Calu3 (cell line): ENCODE data around the gene ZNF532. TPM values are rescaled to one million over a fixed set of nuclear protein-coding genes. Genes with fewer than 3 reads are reported as not detected.
"Not testable (repeated sequence)": the region's sequence is repeated elsewhere in the genome, so short reads cannot be mapped to it uniquely, and the experiment has no call there.

Experiments
- BruUV-seq: library from RNA; stranded (reverse); fragments of 400-500 nt; replicated peaks from 2 replicates; lab custom pipeline; 2021; lab: Mats Ljungman, UMichigan
- CTCF ChIA-PET: fragments of 300-600 bp; sonication (Branson Sonifier 250); formaldehyde crosslinking; loops from one replicate; lab custom pipeline; 2022; ENCODE audit warnings: antibody characterized with exemption; lab: Charles Lee
- DNase-seq: peaks from one replicate; pipeline ENCODE4 v3.0.0; 2022
- H3K27ac Mint-ChIP-seq: one replicate; pipeline ENCODE4 v1.8.0; 2022; ENCODE audit warnings: mixed read lengths; ENCODE audit not compliant: unreplicated experiment
- H3K27me3 Mint-ChIP-seq: one replicate; pipeline ENCODE4 v1.8.0; 2022; ENCODE audit warnings: mixed read lengths; ENCODE audit not compliant: unreplicated experiment
- H3K36me3 Mint-ChIP-seq: one replicate; pipeline ENCODE4 v1.8.0; 2022; ENCODE audit warnings: mild to moderate bottlenecking, moderate library complexity, mixed read lengths; ENCODE audit not compliant: insufficient read depth, unreplicated experiment
- H3K4me1 Mint-ChIP-seq: one replicate; pipeline ENCODE4 v1.8.0; 2022; ENCODE audit warnings: mild to moderate bottlenecking, low read depth, mixed read lengths; ENCODE audit not compliant: unreplicated experiment
- H3K4me3 Mint-ChIP-seq: one replicate; pipeline ENCODE4 v1.8.0; 2022; ENCODE audit warnings: mild to moderate bottlenecking, low read depth, moderate library complexity, mixed read lengths; ENCODE audit not compliant: unreplicated experiment
- H3K9me3 Mint-ChIP-seq: one replicate; pipeline ENCODE4 v1.8.0; 2022; ENCODE audit warnings: low read depth, mixed read lengths; ENCODE audit not compliant: unreplicated experiment
- intact Hi-C: fragments of 100-400 bp; cut with micrococcal nuclease; formaldehyde crosslinking; loops from one replicate; pipeline ENCODE4 v1.10.0; 2022; ENCODE audit not compliant: unreplicated experiment
- total RNA-seq: library from RNA; stranded (reverse); gene quantifications from 2 replicates; pipeline ENCODE4 v1.2.3, GENCODE V29; 2022
- TF ChIP-seq, protein P1 (sequence below): fragments of 200-600 bp; IDR thresholded peaks from one replicate; pipeline ENCODE4 v1.8.0; 2022; ENCODE audit warnings: antibody characterized with exemption; ENCODE audit not compliant: unreplicated experiment

ZNF532 gene
- total RNA-seq, 1 experiment from 2014 or later, result 150 TPM

DNA sequence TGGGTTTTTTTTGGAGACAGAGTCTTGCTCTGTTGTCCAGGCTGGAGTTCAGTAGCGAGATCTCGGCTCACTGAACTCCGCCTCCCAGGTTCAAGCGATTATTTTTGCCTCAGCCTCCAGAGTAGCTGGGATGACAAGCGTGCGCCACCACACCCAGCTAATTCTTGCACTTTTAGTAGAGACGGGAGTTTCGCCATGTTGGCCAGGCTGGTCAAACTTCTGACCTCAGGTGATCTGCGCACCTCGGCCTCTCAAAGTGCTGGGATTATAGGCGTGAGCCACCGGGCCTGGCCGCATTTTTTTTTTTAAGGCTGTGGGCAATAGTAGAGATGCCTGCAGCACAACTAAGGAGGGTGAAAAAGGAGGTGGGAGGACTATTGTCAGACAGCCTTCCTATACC is 41.7 kb upstream of the ZNF532 start:
- Mint-ChIP-seq H3K4me1 (peaks cover 8% of the 10 kb centered on the region), H3K27ac (no peak overlapping the region), H3K27me3 (no peaks in the 10 kb centered on the region), H3K9me3 (no peaks in the 10 kb centered on the region), H3K4me3 (no peak overlapping the region), H3K36me3 (no peaks in the 10 kb centered on the region)
- DNase-seq, result no peak
- TF ChIP-seq, protein P1, sequence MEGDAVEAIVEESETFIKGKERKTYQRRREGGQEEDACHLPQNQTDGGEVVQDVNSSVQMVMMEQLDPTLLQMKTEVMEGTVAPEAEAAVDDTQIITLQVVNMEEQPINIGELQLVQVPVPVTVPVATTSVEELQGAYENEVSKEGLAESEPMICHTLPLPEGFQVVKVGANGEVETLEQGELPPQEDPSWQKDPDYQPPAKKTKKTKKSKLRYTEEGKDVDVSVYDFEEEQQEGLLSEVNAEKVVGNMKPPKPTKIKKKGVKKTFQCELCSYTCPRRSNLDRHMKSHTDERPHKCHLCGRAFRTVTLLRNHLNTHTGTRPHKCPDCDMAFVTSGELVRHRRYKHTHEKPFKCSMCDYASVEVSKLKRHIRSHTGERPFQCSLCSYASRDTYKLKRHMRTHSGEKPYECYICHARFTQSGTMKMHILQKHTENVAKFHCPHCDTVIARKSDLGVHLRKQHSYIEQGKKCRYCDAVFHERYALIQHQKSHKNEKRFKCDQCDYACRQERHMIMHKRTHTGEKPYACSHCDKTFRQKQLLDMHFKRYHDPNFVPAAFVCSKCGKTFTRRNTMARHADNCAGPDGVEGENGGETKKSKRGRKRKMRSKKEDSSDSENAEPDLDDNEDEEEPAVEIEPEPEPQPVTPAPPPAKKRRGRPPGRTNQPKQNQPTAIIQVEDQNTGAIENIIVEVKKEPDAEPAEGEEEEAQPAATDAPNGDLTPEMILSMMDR, result no peak
- intact Hi-C loops, result no loop called here
- no TSS peak for BruUV-seq
- CTCF ChIA-PET, result no interaction called here

DNA sequence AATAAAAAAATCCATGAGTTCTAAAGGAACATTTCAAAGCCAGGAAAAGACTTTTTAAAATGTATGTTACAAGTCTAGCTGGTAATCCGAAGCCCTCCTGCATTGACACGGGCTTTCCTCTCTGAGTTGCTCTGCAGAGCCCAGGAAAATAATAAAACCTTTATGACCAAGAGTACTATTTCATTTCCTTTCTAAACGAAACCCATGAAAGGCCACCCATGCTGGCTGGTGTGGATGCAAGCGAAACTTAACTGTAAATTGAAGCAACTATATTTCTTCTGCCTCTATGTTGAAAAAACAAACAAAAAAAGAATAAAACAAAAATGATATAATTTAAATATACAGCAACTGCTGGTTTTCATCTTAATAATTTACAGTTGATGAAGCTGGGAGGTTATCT is 41.3 kb upstream of the ZNF532 start:
- no peaks in the 10 kb centered on the region for H3K27me3 Mint-ChIP-seq
- H3K36me3 Mint-ChIP-seq, result no peaks in the 10 kb centered on the region
- peaks cover 8% of the 10 kb centered on the region for H3K4me1 Mint-ChIP-seq
- peaks cover 3% of the 10 kb centered on the region for H3K9me3 Mint-ChIP-seq
- TF ChIP-seq, protein P1, result no peak
- no peak for DNase-seq
- CTCF ChIA-PET, result no interaction called here
- intact Hi-C loops, result no loop called here
- no TSS peak for BruUV-seq
- no peak overlapping the region for H3K27ac Mint-ChIP-seq
- no peak overlapping the region for H3K4me3 Mint-ChIP-seq

DNA sequence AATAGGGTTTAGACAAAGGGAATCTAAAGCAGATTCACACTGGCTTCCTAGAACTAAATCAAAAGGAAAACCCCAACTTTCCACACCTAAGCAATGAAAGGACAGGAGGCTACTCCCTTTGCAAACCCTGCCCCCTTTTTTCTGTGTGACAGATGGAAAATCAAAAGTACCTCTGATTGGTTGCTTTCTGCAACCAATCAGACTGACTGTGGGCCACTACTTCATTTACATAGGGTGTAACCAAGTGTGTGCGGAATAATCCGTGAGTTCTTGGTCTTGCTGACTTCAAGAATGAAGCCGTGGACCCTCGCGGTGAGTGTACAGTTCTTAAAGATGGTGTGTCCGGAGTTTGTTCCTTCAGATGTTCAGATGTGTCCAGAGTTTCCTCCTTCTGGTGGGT is 37.8 kb upstream of the ZNF532 start:
- H3K4me1 Mint-ChIP-seq, H3K27ac Mint-ChIP-seq, H3K27me3 Mint-ChIP-seq, H3K4me3 Mint-ChIP-seq, DNase-seq, intact Hi-C loops, BruUV-seq, H3K9me3 Mint-ChIP-seq, H3K36me3 Mint-ChIP-seq: not testable (repeated sequence)
- CTCF ChIA-PET, result interaction anchor here (0.6 to 0.7 kb wide), 2 partner anchors 42 to 239 kb away, joined by 7 to 8 read pairs; no protein-coding TSS in a partner anchor

DNA sequence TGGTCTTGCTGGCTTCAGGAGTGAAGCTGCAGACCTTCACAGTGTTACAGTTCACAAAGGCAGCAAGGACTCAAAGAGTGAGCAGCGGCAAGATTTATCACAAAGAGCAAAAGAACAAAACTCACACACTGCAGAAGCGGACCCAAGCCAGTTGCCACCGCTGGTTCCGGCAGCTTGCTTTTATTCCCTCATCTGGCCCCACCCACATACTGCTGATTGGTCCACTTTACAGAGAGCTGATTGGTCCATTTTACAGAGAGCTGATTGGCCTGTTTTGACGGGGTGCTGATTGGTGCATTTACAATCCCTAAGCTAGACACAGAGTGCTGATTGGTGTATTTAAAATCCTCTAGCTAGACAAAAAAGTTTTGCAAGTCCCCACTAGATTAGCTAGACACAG is 37.2 kb upstream of the ZNF532 start:
- DNase-seq, result no peak
- intact Hi-C loops, result no loop called here
- Mint-ChIP-seq H3K36me3 (no peaks in the 10 kb centered on the region), H3K9me3 (peaks cover 3% of the 10 kb centered on the region), H3K4me1 (peaks cover 8% of the 10 kb centered on the region), H3K4me3 (no peak overlapping the region), H3K27me3 (no peaks in the 10 kb centered on the region), H3K27ac (no peak overlapping the region)
- TF ChIP-seq, protein P1, result no peak
- BruUV-seq, result no TSS peak
- CTCF ChIA-PET, result no interaction called here

DNA sequence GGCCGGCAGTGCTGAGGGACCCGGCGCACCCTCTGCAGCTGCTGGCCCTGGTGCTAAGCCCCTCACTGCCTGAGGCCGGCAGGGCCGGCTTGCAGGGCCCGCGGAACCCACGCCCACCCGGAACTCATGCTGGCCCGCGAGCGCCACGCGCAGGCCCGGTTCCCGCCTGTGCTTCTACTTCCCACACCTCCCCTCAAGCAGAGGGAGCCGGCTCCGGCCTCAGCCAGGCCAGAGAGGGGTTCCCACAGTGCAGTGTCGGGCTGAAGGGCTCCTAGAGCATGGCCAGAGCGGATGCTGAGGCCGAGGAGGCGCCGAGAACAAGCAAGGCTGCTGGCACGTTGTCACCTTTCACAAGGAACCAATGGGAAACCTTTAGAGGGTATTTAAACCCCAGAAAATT is 36.8 kb upstream of the ZNF532 start:
- TF ChIP-seq, protein P1, result no peak
- BruUV-seq, result no TSS peak
- Mint-ChIP-seq H3K9me3 (peaks cover 3% of the 10 kb centered on the region), H3K36me3 (no peaks in the 10 kb centered on the region), H3K27me3 (no peaks in the 10 kb centered on the region), H3K4me3 (no peak overlapping the region), H3K27ac (no peak overlapping the region), H3K4me1 (peaks cover 8% of the 10 kb centered on the region)
- DNase-seq, result no peak
- intact Hi-C loops, result no loop called here
- CTCF ChIA-PET, result no interaction called here
